GM12873 (cell line): Measurements from ENCODE around the gene RLF.

ENCODE experiments used
- TF ChIP-seq, protein P1 (sequence below): IDR thresholded peaks from 2 replicates; pipeline ENCODE4 v1.5.1; 2012; ENCODE audit warnings: low read depth, mild to moderate bottlenecking, moderate library complexity, low read length, control low read depth; ENCODE audit not compliant: insufficient read depth; ENCODE audit errors: missing control alignments

RLF gene

DNA sequence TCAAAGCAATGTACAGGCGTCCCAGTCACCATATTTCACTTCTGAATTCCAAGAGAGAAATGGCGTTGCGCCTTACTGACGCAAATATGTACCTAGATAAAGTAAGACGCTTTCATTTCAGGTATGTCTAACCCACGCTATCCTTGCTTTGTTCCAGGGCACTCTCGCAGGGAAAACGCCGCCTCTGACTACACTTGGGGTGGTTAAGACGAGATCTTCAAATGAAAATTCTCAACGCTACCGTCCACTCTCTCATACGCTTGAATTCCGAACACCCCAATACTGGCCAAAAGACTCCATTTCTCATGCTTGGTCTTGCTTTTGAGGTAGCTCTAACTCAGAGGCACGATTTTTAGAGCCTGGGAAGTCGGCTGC, 96.1 kb downstream of the RLF start:
- TF ChIP-seq, protein P1, sequence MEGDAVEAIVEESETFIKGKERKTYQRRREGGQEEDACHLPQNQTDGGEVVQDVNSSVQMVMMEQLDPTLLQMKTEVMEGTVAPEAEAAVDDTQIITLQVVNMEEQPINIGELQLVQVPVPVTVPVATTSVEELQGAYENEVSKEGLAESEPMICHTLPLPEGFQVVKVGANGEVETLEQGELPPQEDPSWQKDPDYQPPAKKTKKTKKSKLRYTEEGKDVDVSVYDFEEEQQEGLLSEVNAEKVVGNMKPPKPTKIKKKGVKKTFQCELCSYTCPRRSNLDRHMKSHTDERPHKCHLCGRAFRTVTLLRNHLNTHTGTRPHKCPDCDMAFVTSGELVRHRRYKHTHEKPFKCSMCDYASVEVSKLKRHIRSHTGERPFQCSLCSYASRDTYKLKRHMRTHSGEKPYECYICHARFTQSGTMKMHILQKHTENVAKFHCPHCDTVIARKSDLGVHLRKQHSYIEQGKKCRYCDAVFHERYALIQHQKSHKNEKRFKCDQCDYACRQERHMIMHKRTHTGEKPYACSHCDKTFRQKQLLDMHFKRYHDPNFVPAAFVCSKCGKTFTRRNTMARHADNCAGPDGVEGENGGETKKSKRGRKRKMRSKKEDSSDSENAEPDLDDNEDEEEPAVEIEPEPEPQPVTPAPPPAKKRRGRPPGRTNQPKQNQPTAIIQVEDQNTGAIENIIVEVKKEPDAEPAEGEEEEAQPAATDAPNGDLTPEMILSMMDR: no peak

DNA sequence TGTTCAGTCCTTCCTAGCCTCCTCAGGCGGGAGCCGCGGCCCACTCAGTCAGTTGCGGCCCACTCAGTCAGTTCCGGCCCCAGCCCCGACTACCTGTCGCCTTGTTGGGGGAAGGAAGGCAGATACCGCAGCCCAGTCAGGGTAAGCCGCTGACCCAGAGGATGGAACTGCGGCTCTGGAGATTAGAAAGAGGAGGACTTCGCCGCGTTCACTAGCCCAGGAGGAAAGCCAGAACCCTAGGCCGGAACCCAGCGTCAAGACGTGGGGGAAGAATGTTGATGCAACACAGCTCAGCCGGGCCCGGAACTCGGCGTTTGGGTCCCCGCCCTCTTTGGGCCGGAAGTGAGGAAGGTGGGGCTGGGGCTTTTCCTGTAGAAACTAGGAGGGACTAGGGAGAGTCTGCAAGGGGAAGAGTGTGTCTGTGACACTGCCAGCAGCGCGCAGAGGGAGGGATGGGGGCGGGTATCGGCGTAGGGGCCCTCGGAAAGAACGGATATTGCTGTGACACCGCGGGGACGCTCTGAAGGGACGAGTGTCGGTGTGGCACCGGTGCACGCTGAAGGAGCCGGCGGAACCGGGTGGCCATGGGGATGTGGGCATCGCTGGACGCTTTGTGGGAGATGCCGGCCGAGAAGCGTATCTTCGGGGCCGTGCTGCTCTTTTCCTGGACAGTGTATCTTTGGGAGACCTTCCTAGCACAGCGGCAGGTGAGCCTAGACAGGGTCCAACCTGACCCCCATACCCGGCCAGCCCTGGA, 96.7 kb downstream of the RLF start, which contains the start of gene ZMPSTE24:
Gene ZMPSTE24 (plus strand): TSS at position 549 of the 757 bp plus-strand sequence. CDS start 36 bp downstream, at position 585.
- TF ChIP-seq, protein P1: no peak

DNA sequence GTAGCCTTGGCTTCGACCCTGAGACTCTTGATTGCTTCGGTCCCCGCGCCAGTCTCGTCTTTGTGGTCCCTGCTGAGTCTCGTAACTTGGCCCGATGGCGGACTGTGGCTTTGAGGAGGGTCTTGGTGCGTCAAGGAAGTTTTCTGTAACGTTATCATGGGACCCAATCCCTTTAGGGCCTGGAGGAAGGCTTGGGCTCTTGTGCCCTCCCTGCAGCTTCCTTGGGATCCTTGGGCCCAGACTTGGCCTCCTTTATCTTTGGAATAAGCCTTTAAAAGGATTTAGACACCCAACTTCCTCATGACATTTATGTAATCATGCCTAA, 97.2 kb downstream of the RLF start:
- TF ChIP-seq, protein P1: no peak

DNA sequence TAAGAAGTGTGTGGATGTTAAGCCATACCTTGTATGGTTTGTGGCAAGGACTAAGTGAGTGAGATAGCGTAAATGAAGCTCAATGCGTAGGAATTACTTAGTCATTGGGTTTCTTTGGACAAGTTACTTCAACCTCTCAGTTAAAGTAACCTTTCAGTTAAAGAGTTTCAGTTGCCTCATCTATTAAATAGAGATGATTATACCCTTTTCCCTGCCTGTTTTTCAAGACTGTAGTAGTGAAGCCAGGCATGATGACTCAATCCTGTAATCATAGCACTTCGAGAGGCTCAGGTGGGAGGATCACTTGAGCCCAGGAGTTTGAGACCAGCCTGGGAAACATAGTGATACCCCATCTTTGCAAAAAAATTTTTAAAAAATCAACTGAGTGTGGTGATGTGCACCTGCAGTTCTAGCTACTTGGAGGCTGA, 103.2 kb downstream of the RLF start:
- TF ChIP-seq, protein P1: no peak

DNA sequence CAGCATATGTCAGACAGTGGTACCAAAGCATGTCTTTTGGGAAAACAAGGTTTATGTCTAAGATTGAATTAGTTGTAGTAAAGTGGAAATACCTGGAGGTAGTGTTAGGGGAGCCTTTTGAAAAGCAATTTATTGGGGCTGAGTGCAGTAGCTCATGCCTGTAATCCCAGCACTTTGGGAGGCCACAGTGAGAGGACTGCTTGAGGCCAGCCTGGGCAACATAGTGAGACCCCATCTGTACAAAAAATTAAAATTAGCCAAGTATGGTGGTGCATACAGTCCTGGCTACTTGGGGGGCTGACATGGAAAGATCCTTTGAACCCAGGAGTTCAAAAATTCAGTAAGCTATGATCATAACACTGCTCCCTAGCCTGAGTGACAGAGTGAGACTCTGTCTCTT, 104.1 kb downstream of the RLF start:
- TF ChIP-seq, protein P1: no peak

DNA sequence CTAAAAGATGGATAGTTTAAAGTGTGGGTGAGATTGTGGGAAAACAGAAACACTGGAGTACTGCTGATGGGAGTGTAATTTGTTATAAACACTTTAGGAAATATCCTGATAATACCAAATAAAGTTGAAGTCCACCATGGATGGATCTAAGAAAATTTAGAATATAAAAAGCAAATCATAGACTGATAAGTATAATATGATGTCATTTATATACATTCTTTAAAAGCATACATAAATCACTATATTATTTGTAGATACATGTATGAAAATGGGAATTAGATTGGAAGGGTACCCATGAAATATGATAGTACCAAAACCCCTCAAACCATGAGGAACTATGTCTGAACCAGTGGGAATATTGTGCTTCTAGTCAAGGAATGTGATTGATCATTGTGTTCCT, 104.7 kb downstream of the RLF start:
- TF ChIP-seq, protein P1: no peak

DNA sequence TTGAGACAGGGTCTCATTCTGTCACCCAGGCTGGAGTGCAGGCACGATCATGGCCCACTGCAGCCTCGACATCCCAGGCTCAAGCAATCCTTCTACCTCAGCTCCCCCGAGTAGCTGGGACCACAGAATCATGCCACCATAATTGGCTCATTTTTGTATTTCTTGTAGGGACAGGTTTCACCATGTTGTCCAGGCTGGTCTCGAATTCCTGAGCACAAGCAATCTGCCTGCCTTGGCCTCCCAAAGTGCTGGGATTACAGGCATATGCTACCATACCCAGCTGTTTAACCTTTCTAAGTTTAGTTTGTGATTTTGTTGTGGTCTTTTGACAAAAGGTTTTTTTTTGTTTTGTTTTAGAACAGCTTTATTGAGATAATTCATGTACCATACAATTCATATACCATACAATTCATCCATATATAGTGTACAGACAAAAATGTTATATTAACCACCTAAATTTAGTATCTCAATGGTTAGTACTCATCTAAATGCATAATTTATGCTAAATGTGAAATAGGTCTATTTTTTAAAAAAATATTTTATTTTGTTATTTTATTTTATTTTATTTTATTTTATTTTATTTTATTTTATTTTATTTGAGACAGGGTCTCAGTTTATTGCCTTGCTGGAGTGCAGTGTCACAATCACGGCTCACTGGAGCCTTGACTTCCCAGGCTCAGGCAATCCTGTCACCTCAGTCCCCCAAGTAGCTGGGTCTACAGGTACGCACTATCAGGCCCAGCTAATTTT, 105.8 kb downstream of the RLF start:
- TF ChIP-seq, protein P1: no peak
